Stimulated activated CD8-positive, alpha-beta memory T cell treated with anti-CD3 and anti-CD28 coated beads, Interleukin-12 subunit alpha, Interleukin-12 subunit beta, amount 100 ng/mL, for 1 hour (primary cell): Measurements from ENCODE around the gene NEU4.
"Not testable (repeated sequence)": the region's sequence is repeated elsewhere in the genome, so short reads cannot be mapped to it uniquely, and the experiment has no call there.

Experiments
- DNase-seq: peaks from one replicate; pipeline ENCODE4 v3.0.0-alpha.2; 2020; ENCODE audit warnings: low read depth

NEU4 gene

DNA sequence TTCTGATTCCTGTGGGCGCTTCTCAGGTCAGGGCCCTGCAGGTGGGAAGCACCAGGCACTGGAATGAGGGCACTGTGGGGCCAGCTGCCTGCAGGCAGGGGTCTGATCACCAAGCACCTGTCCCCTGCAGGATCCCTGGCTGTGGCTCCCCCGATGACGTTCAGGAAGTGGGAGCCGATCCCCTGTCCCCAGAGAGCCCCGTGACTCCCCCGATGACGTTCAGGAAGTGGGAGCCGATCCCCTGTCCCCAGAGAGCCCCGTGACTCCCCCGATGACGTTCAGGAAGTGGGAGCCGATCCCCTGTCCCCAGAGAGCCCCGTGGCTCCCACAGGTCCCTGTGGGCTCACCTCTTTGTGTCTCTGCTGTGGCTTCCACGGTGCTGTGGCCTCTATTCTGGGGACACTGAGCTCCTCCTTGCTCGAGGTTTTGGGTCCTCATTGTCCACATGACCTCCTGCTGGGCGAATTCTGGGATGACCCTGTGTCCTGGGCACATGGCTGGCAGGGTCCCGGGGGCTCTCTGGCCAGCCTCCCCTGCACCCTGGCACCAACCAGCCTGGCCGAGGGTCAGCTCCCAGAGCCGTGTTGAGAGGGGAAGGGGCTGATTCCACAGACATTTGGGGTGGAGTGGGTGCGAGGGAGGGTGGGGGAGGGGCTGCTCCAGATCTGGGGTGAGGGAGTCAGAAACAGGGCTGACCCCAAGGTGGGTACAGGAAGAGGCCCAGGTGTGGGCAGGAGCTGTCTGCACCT is 4.8 kb downstream of the NEU4 start:
- no peak for DNase-seq

- DNase-seq: no peak
Observed at GRCh38 chr2:241814393-241814642, 5.3 kb downstream of the NEU4 start.

DNA sequence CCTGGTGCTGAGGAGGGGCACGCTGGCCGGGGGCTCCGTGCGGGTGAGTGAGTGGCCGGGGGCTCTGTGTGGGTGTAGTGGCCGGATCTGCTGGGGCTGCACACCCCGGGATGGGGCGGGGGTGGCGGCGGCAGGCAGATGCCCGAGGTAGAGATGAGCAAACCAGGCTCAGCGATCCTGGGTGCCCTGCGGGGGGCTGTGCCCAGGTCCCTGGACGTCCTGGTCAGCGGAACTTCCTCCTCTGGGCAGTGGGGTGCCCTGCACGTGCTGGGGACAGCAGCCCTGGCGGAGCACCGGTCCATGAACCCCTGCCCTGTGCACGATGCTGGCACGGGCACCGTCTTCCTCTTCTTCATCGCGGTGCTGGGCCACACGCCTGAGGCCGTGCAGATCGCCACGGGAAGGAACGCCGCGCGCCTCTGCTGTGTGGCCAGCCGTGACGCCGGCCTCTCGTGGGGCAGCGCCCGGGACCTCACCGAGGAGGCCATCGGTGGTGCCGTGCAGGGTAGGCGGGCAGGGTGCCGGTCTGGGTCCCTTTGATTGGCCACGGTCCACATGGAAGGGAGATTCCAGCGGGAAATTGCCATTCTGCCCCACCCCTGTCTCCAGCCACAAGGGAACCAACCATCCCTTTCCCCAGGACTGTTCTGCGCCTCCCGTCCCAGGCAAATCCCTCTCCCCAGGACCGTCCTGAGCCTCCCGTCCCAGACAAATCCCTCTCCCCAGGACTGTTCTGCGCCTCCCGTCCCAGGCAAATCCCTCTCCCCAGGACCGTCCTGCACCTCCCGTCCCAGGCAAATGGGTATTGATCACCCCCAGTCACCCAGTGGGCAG is 5.9 kb downstream of the NEU4 start:
- DNase-seq: no peak

GRCh38 chr2:241815477-241816430 is 6.8 kb downstream of the NEU4 start:
- no peak for DNase-seq

DNA sequence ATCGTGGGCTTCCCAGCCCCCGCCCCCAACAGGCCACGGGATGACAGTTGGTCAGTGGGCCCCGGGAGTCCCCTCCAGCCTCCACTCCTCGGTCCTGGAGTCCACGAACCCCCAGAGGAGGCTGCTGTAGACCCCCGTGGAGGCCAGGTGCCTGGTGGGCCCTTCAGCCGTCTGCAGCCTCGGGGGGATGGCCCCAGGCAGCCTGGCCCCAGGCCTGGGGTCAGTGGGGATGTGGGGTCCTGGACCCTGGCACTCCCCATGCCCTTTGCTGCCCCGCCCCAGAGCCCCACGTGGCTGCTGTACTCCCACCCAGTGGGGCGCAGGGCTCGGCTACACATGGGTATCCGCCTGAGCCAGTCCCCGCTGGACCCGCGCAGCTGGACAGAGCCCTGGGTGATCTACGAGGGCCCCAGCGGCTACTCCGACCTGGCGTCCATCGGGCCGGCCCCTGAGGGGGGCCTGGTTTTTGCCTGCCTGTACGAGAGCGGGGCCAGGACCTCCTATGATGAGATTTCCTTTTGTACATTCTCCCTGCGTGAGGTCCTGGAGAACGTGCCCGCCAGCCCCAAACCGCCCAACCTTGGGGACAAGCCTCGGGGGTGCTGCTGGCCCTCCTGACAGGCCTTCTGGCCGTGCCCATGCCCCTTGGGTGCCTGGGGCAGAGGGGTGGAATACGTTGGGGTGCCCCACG is 7.6 kb downstream of the NEU4 start:
- no peak for DNase-seq

- DNase-seq: no peak
Observed at GRCh38 chr2:241817126-241817820, 8.3 kb downstream of the NEU4 start.

GRCh38 chr2:241817821-241818215 is 8.8 kb downstream of the NEU4 start:
- not testable (repeated sequence) for DNase-seq

DNA sequence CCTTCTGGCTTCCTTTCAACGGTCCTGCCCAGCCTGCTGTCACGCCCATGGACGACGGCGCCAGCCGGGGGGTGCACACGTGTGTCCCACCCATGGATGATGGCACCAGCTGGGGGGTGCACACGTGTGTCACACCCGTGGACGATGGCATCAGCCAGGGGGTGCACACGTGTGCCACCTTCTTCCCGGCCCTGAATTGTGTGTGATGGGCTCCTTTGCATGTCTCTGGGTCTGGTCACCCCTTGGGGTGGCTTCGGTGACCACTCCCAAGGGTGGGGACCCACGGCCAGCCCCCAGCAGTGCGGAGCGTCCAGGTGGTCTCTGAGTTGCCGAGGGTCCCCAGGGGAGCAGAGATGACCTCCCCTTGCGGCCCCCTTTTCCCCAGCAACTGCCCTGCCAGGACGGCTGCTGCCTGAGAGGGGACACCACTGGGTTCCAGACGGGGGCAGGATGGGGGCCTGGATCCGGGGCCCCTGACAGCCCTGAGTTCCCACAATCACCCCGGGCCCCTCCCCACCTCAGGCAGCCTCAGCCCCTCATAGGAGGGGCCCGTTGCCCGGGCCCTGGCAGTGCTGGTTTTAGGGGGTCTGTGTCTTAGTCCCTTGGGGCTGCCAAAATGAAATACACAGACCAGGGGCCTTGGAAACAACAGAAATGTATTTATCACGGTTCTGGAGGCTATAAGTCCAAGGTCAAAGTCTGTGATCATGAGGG is 9.4 kb downstream of the NEU4 start:
- no peak for DNase-seq

- DNase-seq: no peak
Observed at GRCh38 chr2:241818943-241819270, 9.9 kb downstream of the NEU4 start.

- not testable (repeated sequence) for DNase-seq
Observed at GRCh38 chr2:241819947-241820624, 11.1 kb downstream of the NEU4 start.

GRCh38 chr2:241820625-241821384 is 11.8 kb downstream of the NEU4 start:
- no peak for DNase-seq

DNA sequence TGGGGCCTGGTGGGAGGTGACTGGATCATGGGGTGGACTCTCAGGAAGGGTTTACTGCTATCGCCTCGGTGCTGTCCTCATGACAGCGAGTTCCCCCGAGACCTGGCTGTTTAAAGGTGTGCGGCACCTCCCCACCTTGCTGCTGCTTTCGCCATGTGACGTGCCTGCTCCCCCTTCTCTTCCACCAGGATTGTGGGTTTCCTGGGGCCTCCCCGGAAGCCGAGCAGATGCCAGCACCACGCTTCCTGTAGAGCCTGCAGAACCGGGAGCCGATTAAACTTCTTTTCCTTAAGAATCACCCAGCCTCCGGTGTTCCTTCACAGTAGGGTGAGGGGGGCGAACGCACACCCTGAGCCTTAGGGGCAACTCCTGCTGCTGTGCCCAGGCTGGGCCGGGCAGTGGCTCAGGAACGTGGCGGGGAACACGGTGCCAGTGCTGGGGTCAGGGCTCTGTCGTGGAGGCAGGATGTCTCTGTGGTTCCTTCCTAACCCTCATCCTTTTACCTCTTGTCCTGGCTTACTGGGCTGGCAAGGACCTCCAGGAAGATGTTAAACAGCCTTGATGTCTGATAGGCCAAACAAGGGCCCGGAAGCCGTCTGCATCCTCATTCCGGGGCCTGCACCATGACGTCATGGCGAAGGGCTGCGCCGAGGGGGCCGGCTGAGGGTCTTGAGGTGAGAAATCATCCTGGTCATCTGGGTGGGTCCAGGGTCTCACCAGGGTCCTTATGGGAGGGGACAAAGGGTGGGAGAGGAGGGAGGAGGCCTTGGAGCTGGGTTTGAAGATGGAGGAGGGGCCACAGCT is 12.7 kb downstream of the NEU4 start:
- no peak for DNase-seq

- no peak for DNase-seq
Observed at GRCh38 chr2:241822264-241822623, 13.3 kb downstream of the NEU4 start.

GRCh38 chr2:241823531-241824437 is 14.8 kb downstream of the NEU4 start:
- DNase-seq: not testable (repeated sequence)

- DNase-seq: no peak
Observed at GRCh38 chr2:241827394-241827793, 18.4 kb downstream of the NEU4 start.

GRCh38 chr2:241833101-241833663 is 24.2 kb downstream of the NEU4 start:
- DNase-seq: no peak
